Activated CD4-positive, alpha-beta T cell treated with anti-CD3 and anti-CD28 coated beads for 36 hours (primary cell): Measurements from ENCODE around the gene BMPR1A. TPM values are rescaled to one million over a fixed set of nuclear protein-coding genes. Genes with fewer than 3 reads are reported as not detected.
A peak's percentile ranks its signal among the peaks of the same experiment; 100 is the strongest.

Experiments
- ATAC-seq: fragments of 200-7000 bp; cut with Tn5 transposase; one replicate; pipeline ENCODE4 v1.10.0; 2021; ENCODE audit warnings: mild to moderate bottlenecking, moderate library complexity
- CTCF ChIA-PET: fragments of 350-600 bp; sonication (Branson Sonifier 250); formaldehyde crosslinking; loops from one replicate; lab custom pipeline; 2021; ENCODE audit warnings: antibody characterized with exemption; lab: Charles Lee
- POLR2A ChIA-PET: fragments of 350-600 bp; sonication (Branson Sonifier 250); formaldehyde crosslinking; loops from one replicate; lab custom pipeline; 2021; ENCODE audit warnings: antibody characterized with exemption, inconsistent platforms; lab: Charles Lee
- DNase-seq: peaks from one replicate; pipeline ENCODE4 v3.0.0-alpha.2; 2020
- H3K27ac Mint-ChIP-seq: one replicate; pipeline ENCODE4 v1.8.0; 2021; ENCODE audit warnings: mixed read lengths
- H3K27me3 Mint-ChIP-seq: one replicate; pipeline ENCODE4 v1.8.0; 2021; ENCODE audit warnings: mixed read lengths
- H3K36me3 Mint-ChIP-seq: one replicate; pipeline ENCODE4 v1.8.0; 2021; ENCODE audit warnings: low read depth, mixed read lengths
- H3K4me1 Mint-ChIP-seq: one replicate; pipeline ENCODE4 v1.8.0; 2021; ENCODE audit warnings: mixed read lengths
- H3K4me3 Mint-ChIP-seq: one replicate; pipeline ENCODE4 v1.8.0; 2021; ENCODE audit warnings: mild to moderate bottlenecking, moderate library complexity, mixed read lengths
- H3K9me3 Mint-ChIP-seq: one replicate; pipeline ENCODE4 v1.8.0; 2021; ENCODE audit warnings: low read depth, mixed read lengths
- intact Hi-C, 2 experiments: fragments of 100-400 bp; cut with DNase I in 1 of 2; cut with micrococcal nuclease in 1 of 2; formaldehyde crosslinking; loops; one replicate each; pipeline versions ENCODE4 v1.14.2 to v1.15.1; 2022 to 2024; cut with DNase I, micrococcal nuclease
- total RNA-seq, 2 experiments: library from RNA; stranded (reverse); gene quantifications; one replicate each; pipeline ENCODE4 v1.2.3, GENCODE V29; 2021

BMPR1A gene
- total RNA-seq, 2 experiments from 2014 or later, result 8.7 to 9.0 TPM

DNA sequence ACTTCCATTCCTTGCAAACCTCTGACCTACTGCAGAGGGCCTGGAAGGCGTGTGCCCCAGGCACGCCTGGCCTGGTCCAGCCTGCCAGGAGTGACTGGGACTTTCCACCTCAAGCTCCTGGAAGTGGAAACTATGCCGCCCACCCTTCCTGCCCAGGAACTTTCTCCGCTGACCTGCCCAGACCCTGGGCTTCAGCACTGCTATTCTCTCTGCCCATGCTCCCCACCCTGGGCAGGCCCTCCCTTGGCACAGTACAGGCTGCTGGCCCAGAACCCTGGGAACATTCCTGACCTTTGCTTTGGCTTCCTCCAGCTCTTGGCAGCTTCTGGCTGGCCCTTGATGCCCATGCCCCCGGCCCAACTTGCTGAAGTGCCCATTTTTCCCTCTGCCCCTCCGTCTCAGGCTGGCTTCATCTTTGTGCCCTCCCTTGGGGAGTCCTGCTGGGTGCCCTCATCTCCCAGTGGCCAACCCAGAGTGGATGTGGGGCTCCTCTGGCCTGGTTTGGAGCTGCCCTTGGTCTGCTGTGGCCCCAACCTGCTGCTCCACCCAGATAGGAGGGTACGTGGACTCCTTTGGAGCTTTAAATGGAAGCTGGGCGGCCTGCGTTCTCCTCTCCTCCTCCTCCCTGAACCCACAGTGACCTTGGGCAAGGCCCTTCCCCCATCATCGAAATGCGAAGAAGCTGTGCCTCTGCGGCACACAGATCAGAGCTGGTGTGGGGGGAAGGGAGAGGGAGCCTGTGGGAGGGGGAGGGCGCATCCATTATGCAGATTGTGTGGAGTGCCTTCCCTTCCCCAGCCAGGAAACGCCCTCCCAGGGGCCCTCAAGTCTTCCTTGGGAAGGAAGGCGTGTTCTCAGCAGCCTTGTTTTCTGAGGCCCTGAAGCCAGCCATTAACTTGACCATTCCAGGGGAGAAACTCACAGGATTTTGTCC, 197.6 kb downstream of the BMPR1A start:
- Mint-ChIP-seq H3K4me3 (no peak overlapping the region), H3K4me1 (peaks cover 5% of the 10 kb centered on the region), H3K9me3 (peaks cover 12% of the 10 kb centered on the region), H3K27me3 (no peaks in the 10 kb centered on the region), H3K36me3 (peaks cover 3% of the 10 kb centered on the region), H3K27ac (no peak overlapping the region)
- ATAC-seq (no peak), DNase-seq (no peak)
- ChIA-PET POLR2A (no interaction called here), CTCF (interaction anchor here (0.6 to 1.1 kb wide), 3 partner anchors 15 to 260 kb away, joined by 3 to 4 read pairs (median 3); no protein-coding TSS in a partner anchor)
- intact Hi-C loops, result no loop called here

DNA sequence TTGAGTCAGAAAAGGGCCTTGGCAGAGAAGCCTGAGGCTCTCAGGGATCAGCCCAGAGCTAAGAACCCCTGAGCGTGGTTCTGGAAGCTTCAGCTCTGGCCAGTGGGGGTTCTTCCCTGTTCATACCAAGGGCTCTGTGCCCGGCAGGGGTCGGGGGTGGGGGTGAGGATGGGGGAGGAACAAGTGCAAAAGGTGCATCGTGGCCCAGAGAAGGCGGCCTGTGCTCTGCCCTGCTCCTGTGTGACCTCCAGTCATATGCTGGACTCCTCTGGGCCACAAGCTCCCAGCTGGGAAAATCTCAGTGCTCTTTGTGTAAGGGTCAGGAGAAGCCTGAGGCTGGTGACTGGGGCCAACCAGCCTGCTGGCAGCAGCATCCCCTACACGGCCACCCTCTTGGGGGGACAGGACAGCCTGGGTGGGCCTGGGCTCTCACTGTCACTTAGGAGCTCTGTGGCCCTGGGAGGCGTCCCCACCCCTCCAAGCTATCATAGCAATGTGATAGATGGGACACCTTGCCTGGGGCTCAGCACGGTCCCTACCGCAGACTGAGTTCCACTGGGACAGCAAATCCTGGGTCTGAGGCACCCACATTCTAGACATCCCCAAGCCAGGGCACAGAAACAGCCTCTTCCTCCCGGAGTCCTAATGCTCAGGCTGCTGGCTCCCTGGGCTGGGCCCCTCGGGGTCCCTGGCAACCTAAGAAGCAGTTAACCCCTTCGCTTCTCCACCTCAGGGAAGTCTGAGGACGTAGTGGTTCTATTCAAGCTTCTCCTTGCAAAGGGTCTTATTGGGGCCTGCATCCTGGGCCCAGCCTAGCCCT, 198.5 kb downstream of the BMPR1A start:
- ChIA-PET CTCF (interaction anchor here (0.6 to 1.1 kb wide), 2 partner anchors 17 to 261 kb away, joined by 3 to 4 read pairs; no protein-coding TSS in a partner anchor), POLR2A (no interaction called here)
- intact Hi-C loops, result no loop called here
- Mint-ChIP-seq H3K36me3 (peaks cover 3% of the 10 kb centered on the region), H3K9me3 (peaks cover 12% of the 10 kb centered on the region), H3K4me3 (no peak overlapping the region), H3K27ac (no peak overlapping the region), H3K4me1 (peaks cover 5% of the 10 kb centered on the region), H3K27me3 (no peaks in the 10 kb centered on the region)
- DNase-seq (peak; percentile 2), ATAC-seq (no peak)

DNA sequence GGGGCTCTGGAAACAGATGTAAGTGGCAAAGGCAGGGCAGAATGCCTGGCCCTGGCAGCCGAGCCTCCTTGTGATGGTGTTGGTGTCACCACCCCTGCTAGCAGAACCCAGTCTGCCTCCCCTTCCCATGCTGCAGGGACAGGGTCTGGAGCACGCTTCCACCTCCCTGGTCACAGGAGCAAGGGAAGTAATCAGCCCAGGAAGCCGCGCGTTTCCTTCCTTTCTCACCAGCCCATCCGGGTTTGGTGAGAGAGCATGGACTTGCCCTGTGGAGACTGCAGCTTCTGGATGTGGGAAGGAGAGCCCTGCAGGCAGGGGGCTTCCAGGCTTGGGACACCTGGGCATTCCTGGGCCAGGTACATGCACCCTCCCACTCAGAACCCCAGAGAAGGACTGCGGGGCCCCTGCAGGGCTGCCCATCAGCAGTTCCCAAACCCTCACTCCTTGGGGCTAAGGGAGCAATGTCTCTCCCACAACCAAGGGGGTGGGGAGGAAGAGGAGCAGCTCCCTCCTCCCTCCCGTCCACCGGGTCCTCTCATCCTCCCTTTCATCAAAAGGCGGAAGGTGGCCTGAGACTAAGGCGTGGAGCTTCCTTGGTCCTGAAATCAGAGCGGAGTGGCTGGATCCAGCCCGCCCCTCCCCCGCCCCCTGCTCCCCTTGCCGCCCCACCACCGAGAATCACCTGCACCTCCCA, 199.2 kb downstream of the BMPR1A start:
- H3K27ac Mint-ChIP-seq, result no peak overlapping the region
- H3K36me3 Mint-ChIP-seq, result peaks cover 3% of the 10 kb centered on the region
- CTCF ChIA-PET, result interaction anchor here (3.6 kb wide), 1 partner anchor 16 kb away, joined by 19 read pairs; no protein-coding TSS in a partner anchor
- ATAC-seq (no peak), DNase-seq (no peak)
- peaks cover 12% of the 10 kb centered on the region for H3K9me3 Mint-ChIP-seq
- H3K4me1 Mint-ChIP-seq, result peaks cover under 1% of the 10 kb centered on the region
- POLR2A ChIA-PET, result no interaction called here
- intact Hi-C loops, result no loop called here
- H3K27me3 Mint-ChIP-seq, result no peaks in the 10 kb centered on the region
- no peak overlapping the region for H3K4me3 Mint-ChIP-seq

DNA sequence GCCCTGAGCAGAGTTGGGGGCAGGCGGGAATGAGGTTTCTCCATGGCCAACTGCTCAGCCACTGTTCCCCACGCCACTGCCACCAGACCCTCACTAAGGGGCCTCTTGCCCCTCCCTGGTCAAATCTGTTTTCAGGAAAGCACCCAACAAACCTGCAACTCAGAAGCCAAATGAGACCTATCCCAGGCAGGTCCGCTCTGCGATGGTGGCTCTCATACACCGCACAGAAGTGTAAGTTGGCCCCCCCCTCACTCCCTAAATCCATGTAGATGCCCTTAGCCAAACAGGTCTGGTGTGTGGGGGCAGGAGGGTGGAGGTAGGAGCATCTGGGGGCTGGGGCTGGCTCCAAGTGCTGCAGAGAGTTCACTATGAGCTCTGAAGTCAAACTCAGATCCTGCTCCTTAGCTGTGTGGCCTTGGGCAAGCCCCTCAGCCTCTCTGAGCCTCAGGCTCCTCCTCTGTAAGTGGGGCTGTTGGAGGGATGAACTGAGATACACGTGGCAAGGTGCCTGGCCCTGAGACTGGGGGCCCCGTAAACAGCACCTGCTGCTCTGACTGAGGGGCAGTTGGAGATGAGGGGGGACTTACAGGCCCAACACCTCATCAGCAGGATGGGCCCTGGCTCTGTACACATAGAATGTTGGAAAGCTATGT, 199.9 kb downstream of the BMPR1A start:
- no peak overlapping the region for H3K4me3 Mint-ChIP-seq
- ChIA-PET POLR2A (no interaction called here), CTCF (interaction anchor here (1.4 to 3.6 kb wide), 2 partner anchors 10 to 17 kb away, joined by 6 to 19 read pairs; no protein-coding TSS in a partner anchor)
- H3K36me3 Mint-ChIP-seq, result peaks cover 3% of the 10 kb centered on the region
- H3K4me1 Mint-ChIP-seq, result no peaks in the 10 kb centered on the region
- intact Hi-C loops, result no loop called here
- no peak for DNase-seq
- no peak for ATAC-seq
- H3K27ac Mint-ChIP-seq, result no peak overlapping the region
- H3K9me3 Mint-ChIP-seq, result peaks cover 12% of the 10 kb centered on the region
- H3K27me3 Mint-ChIP-seq, result no peaks in the 10 kb centered on the region

- Mint-ChIP-seq H3K4me1 (no peaks in the 10 kb centered on the region), H3K27me3 (no peaks in the 10 kb centered on the region), H3K36me3 (peaks cover 1% of the 10 kb centered on the region), H3K9me3 (peaks cover 8% of the 10 kb centered on the region), H3K27ac (no peak overlapping the region), H3K4me3 (no peak overlapping the region)
- POLR2A ChIA-PET, result no interaction called here
- CTCF ChIA-PET, result interaction anchor here (0.7 to 3.6 kb wide), 3 partner anchors 9 to 656 kb away, joined by 3 to 19 read pairs (median 6); no protein-coding TSS in a partner anchor
- intact Hi-C loops, result no loop called here
- DNase-seq (no peak), ATAC-seq (no peak)
Measured at GRCh38 chr10:86956848-86957448, 200.5 kb downstream of the BMPR1A start.

GRCh38 chr10:86957471-86958115, 201.2 kb downstream of the BMPR1A start, which contains the start of gene MMRN2:
MMRN2 (minus strand) TSS chr10:86957615; CDS start chr10:86957541, 74 bp downstream.
- Mint-ChIP-seq H3K4me1 (no peaks in the 10 kb centered on the region), H3K36me3 (no peaks in the 10 kb centered on the region), H3K4me3 (no peak within 1 kb of the TSS), H3K9me3 (peaks cover 2% of the 10 kb centered on the region), H3K27ac (no peak within 1 kb of the TSS), H3K27me3 (no peaks in the 10 kb centered on the region)
- ChIA-PET CTCF (interaction anchor here (0.7 to 3.6 kb wide), 3 partner anchors 8 to 657 kb away, joined by 3 to 19 read pairs (median 6); no protein-coding TSS in a partner anchor), POLR2A (no interaction called here)
- intact Hi-C loops, result no loop called here
- no peak for ATAC-seq
- DNase-seq, result no peak

- ChIA-PET POLR2A (no interaction called here), CTCF (interaction anchor here (1.1 to 3.6 kb wide), 2 partner anchors 11 to 19 kb away, joined by 3 to 19 read pairs; no protein-coding TSS in a partner anchor)
- intact Hi-C loops, result no loop called here
- H3K27me3 Mint-ChIP-seq, result no peaks in the 10 kb centered on the region
- ATAC-seq, result no peak
- H3K36me3 Mint-ChIP-seq, result no peaks in the 10 kb centered on the region
- H3K27ac Mint-ChIP-seq, result no peak within 1 kb of the TSS
- no peaks in the 10 kb centered on the region for H3K9me3 Mint-ChIP-seq
- no peak within 1 kb of the TSS for H3K4me3 Mint-ChIP-seq
- DNase-seq, result peak; percentile 5
- no peaks in the 10 kb centered on the region for H3K4me1 Mint-ChIP-seq
Measured at GRCh38 chr10:86958116-86958900, 201.9 kb downstream of the BMPR1A start, which contains the start of gene SNCG. SNCG (plus strand) TSS chr10:86958599; CDS start chr10:86958698, 99 bp downstream.

GRCh38 chr10:86958901-86959736, 202.7 kb downstream of the BMPR1A start:
- Mint-ChIP-seq H3K9me3 (no peaks in the 10 kb centered on the region), H3K36me3 (no peaks in the 10 kb centered on the region), H3K4me3 (no peak overlapping the region), H3K27me3 (no peaks in the 10 kb centered on the region), H3K4me1 (no peaks in the 10 kb centered on the region), H3K27ac (no peak overlapping the region)
- ChIA-PET POLR2A (no interaction called here), CTCF (interaction anchor here (1.1 to 3.6 kb wide), 2 partner anchors 11 to 19 kb away, joined by 3 to 19 read pairs; no protein-coding TSS in a partner anchor)
- no peak for ATAC-seq
- intact Hi-C loops, result no loop called here
- DNase-seq, result peak; percentile 4

GRCh38 chr10:86959737-86960002, 203.3 kb downstream of the BMPR1A start:
- no peak for ATAC-seq
- intact Hi-C loops, result loop anchor here (1.0 to 10.0 kb wide), 3 partner anchors 20 to 271 kb away; partner anchors contain the start of genes GLUD1 (in 1 of the 2) and SHLD2 (in 1 of the 2)
- Mint-ChIP-seq H3K9me3 (no peaks in the 10 kb centered on the region), H3K36me3 (no peaks in the 10 kb centered on the region), H3K27me3 (no peaks in the 10 kb centered on the region), H3K27ac (no peak overlapping the region), H3K4me1 (no peaks in the 10 kb centered on the region), H3K4me3 (no peak overlapping the region)
- ChIA-PET POLR2A (no interaction called here), CTCF (no interaction called here)
- DNase-seq, result peak; percentile 3
